ENCODE data around the gene PLEKHJ1.
A peak's percentile ranks its signal among the peaks of the same experiment; 100 is the strongest.
"Not testable (repeated sequence)": the region's sequence is repeated elsewhere in the genome, so short reads cannot be mapped to it uniquely, and the experiment has no call there.

PLEKHJ1 gene

DNA sequence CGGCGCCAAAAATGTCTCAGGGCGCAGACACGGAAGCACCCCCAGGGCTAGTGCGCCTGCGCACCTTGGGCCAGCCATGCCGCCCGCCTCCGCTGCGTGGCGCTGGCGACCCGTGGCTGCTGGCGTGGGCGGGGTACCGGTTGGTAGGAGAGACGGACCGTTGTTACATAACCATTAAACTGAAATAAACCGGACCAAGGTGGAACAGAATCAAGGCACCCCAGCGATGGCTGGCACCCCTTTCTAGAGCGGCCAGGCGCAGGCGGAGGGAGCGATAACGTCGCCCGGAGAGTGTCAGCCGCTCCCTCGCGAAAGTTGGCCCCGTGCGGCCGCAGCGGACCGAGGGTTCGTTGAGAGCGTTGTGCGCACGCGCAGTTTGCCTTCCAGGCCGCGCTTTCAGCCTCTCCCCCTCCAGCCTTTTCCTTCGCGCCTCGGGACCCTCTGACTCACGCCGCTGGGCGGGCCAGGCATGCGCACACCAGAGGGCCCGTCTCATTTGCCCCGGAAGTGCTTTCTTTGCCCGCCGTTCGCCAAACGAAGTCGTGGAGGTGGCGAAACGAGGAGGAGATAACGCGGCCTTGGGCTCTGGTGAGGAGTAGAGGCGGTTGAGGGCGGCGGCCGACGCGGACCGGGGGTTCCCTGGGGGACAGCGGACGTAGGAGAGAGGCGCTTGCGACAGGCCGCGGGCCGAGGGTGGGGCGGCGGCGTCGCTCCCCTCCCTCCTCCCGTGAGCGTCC lies at the start of gene PLEKHJ1, which contains the start of gene SF3A2:
Gene PLEKHJ1 (minus strand): TSS at position 16 of the 737 bp plus-strand sequence. CDS start 81 bp downstream, outside the sequence.
Gene SF3A2 (plus strand): TSS at position 511 of the 737 bp plus-strand sequence. CDS start 6,595 bp downstream, outside the sequence.
- DNase-seq (ENCODE audit: low read depth in 2 of 2): peak; percentile 98 to 99
- peak within 1 kb of the TSS; percentile 69 to 77 for H3K4me3 ChIP-seq (replicated peaks in 1 of 2; ENCODE audit: low read depth in 2 of 2, low read length in 2 of 2)
- TF ChIP-seq, protein P1, sequence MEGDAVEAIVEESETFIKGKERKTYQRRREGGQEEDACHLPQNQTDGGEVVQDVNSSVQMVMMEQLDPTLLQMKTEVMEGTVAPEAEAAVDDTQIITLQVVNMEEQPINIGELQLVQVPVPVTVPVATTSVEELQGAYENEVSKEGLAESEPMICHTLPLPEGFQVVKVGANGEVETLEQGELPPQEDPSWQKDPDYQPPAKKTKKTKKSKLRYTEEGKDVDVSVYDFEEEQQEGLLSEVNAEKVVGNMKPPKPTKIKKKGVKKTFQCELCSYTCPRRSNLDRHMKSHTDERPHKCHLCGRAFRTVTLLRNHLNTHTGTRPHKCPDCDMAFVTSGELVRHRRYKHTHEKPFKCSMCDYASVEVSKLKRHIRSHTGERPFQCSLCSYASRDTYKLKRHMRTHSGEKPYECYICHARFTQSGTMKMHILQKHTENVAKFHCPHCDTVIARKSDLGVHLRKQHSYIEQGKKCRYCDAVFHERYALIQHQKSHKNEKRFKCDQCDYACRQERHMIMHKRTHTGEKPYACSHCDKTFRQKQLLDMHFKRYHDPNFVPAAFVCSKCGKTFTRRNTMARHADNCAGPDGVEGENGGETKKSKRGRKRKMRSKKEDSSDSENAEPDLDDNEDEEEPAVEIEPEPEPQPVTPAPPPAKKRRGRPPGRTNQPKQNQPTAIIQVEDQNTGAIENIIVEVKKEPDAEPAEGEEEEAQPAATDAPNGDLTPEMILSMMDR (IDR thresholded peaks at IDR 0.05; ENCODE audit: low read depth, low read length): peak; percentile 81

GRCh38 chr19:2283835-2284507 lies 47.8 kb upstream of the PLEKHJ1 start:
- H3K4me3 ChIP-seq (replicated peaks in 1 of 2; ENCODE audit: low read depth in 2 of 2, low read length in 2 of 2): no peak overlapping the region
- no peak for DNase-seq (ENCODE audit: low read depth in 2 of 2)
- TF ChIP-seq, protein P1 (IDR thresholded peaks at IDR 0.05; ENCODE audit: low read depth, low read length): no peak

- no peak for DNase-seq (ENCODE audit: low read depth in 2 of 2)
- H3K4me3 ChIP-seq (replicated peaks in 1 of 2; ENCODE audit: low read depth in 2 of 2, low read length in 2 of 2): no peak overlapping the region
- TF ChIP-seq, protein P1 (IDR thresholded peaks at IDR 0.05; ENCODE audit: low read depth, low read length): no peak
Measured at GRCh38 chr19:2282862-2283237, 46.7 kb upstream of the PLEKHJ1 start.

- DNase-seq (ENCODE audit: low read depth in 2 of 2): peak; percentile 31 to 51
- TF ChIP-seq, protein P1 (IDR thresholded peaks at IDR 0.05; ENCODE audit: low read depth, low read length): no peak
Measured at GRCh38 chr19:2282062-2282861, 46.1 kb upstream of the PLEKHJ1 start, which contains the start of gene PEAK3. Gene PEAK3 (minus strand): TSS chr19:2282175. CDS start chr19:2280931, 1,244 bp downstream.

DNA sequence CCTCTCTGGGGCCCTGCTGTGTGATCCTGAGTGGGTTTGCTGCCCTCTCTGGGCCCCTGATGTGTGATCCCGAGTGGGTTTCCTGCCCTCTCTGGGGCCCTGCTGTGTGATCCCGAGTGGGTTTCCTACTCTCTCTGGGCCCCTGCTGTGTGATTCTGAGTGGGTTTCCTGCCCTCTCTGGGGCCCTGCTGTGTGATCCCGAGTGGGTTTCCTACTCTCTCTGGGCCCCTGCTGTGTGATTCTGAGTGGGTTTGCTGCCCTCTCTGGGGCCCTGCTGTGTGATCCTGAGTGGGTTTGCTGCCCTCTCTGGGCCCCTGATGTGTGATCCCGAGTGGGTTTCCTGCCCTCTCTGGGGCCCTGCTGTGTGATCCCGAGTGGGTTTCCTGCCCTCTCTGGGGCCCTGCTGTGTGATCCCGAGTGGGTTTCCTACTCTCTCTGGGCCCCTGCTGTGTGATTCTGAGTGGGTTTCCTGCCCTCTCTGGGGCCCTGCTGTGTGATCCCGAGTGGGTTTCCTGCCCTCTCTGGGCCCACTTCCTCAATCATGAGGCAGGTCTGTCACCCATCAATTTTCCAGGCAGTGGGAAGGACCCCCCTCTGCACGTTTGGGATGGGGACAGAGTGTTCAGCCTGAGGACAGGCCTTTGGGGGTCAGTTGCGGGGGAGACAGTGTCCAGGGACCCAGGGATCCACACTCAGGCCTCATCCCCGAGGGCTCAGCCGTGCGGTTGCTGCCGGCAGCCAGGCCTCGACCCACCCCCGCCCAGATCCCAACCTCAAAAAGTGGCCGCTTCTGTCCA lies 45.3 kb upstream of the PLEKHJ1 start:
- not testable (repeated sequence) for DNase-seq (ENCODE audit: low read depth in 2 of 2)
- H3K4me3 ChIP-seq (replicated peaks in 1 of 2; ENCODE audit: low read depth in 2 of 2, low read length in 2 of 2): peak overlapping the region; percentile 26 to 39

More at GRCh38 chr19:2282062-2282861, 46.1 kb upstream of the PLEKHJ1 start, which contains the start of gene PEAK3:
- peak within 1 kb of the TSS; percentile 26 to 39 for H3K4me3 ChIP-seq (replicated peaks in 1 of 2; ENCODE audit: low read depth in 2 of 2, low read length in 2 of 2)

DNA sequence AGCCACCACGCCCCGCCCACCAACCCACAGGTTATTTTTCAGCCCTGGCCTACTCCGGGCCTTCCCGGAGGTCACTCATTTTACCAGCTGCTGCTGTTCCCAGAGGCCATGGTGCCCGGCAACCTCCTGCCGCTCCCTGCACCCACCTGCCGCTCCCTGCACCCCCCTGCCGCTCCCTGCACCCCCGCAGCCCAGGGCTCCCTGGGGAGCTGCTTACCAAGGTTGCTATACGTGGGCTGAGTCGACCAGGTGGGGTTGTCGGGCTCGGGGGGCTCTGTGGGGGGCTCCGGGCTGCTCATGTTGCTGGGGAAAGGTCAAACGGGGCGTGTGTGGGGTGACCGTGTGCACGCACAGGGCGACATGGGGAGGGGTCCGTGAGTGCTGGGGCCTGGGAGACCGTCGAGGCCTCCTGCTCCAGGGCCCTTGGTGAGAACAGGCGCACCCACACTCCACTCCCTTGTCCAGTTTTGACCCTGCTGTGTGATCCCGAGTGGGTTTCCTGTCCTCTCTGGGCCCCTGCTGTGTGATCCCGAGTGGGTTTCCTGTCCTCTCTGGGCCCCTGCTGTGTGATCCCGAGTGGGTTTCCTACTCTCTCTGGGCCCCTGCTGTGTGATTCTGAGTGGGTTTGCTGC lies 44.6 kb upstream of the PLEKHJ1 start:
- TF ChIP-seq, protein P1 (IDR thresholded peaks at IDR 0.05; ENCODE audit: low read depth, low read length): no peak
- no peak overlapping the region for H3K4me3 ChIP-seq (replicated peaks in 1 of 2; ENCODE audit: low read depth in 2 of 2, low read length in 2 of 2)
- DNase-seq (ENCODE audit: low read depth in 2 of 2): no peak
